Right lobe of liver (tissue), 6 donors: ENCODE results near the gene LRRN2. TPM values are rescaled to one million over a fixed set of nuclear protein-coding genes. Genes with fewer than 3 reads are reported as not detected.

Experiments
- ATAC-seq, 4 donors: fragments of 200-7000 bp; cut with Tn5 transposase; one replicate each; pipeline ENCODE4 v1.9.1; 2020; ENCODE audit warnings: mild to moderate bottlenecking in 4 of 4, moderate library complexity in 4 of 4
- DNase-seq, 3 donors: peaks; one replicate each; pipeline ENCODE4 v3.0.0-alpha.2; 2020
- H3K27ac ChIP-seq, 3 donors: fragments of 200-600 bp; one replicate each; pipeline ENCODE4 v1.8.0; 2022
- H3K27me3 ChIP-seq, 2 donors: fragments of 200-600 bp; one replicate each; pipeline ENCODE4 v1.8.0; 2022
- H3K36me3 ChIP-seq, 4 donors: fragments of 200-600 bp; sonication (generic) in 1 of 4; one replicate each; pipeline versions ENCODE4 v1.5.1 to v1.8.0; 2017 to 2022; ENCODE audit warnings: control low read depth in 1 of 4
- H3K4me1 ChIP-seq, 4 donors: fragments of 200-600 bp; sonication (generic) in 1 of 4; one replicate each; pipeline versions ENCODE4 v1.5.1 to v1.8.0; 2017 to 2022; ENCODE audit warnings: control low read depth in 1 of 4
- H3K4me3 ChIP-seq, 3 donors: fragments of 200-600 bp; one replicate each; pipeline ENCODE4 v1.8.0; 2022
- H3K9me3 ChIP-seq, 4 donors: fragments of 200-600 bp; sonication (generic) in 1 of 4; one replicate each; pipeline versions ENCODE4 v1.5.1 to v1.8.0; 2017 to 2022; ENCODE audit warnings: control low read depth in 1 of 4
- POLR2A ChIP-seq: fragments of 450-650 bp; IDR thresholded peaks from one replicate; pipeline ENCODE4 v1.6.1; 2017; ENCODE audit warnings: antibody characterized with exemption, mild to moderate bottlenecking
- WGBS: methylation state at CpG from one replicate; pipeline ENCODE4 v1.1.6; 2018; ENCODE audit warnings: low coverage, low lambda C conversion rate; ENCODE audit not compliant: insufficient coverage; ENCODE audit errors: missing lambda C conversion rate; 5-methylcytosine and 5-hydroxymethylcytosine counted together
- intact Hi-C, 2 donors: fragments of 100-400 bp; cut with DNase I; formaldehyde crosslinking; loops; one replicate each; pipeline versions ENCODE4 v1.11.2 to v1.14.1; 2022
- total RNA-seq, 6 experiments: library from RNA; depleted of rRNA in 2 of 6; stranded (reverse); fragments of >200 nt in 2 of 6; fragmentation: NEBNext Ultra II Directional in 3 of 6; extraction: Animal tissue kit (Norgen Biotek cat#: 25700) in 3 of 6; gene quantifications; one replicate each; pipeline versions ENCODE4 v1.1.0 to v1.2.4, GENCODE V29; 2016 to 2023
- TF ChIP-seq, protein P1 (sequence below), 4 donors: fragments of 200-600 bp in 3 of 4; fragments of 450-650 bp in 1 of 4; IDR thresholded peaks; one replicate each; pipeline versions ENCODE4 v1.5.1 to v1.8.0; 2016 to 2022; ENCODE audit warnings: antibody characterized with exemption in 4 of 4, mild to moderate bottlenecking in 2 of 4
- donor health status: DM: no; HTN: yes; CAD: no.
- donor health status: DM: no; HTN: no; CAD: no.
- donor health status: DM: no; HTN: no; CAD: no.
- donor health status: DM: no; HTN: yes; CAD: no.
- donor health status: DM: no; HTN: yes; CAD: no.

Gene LRRN2
- total RNA-seq, 6 experiments from 2014 or later: 0.07 to 0.78 (median 0.25) TPM

DNA sequence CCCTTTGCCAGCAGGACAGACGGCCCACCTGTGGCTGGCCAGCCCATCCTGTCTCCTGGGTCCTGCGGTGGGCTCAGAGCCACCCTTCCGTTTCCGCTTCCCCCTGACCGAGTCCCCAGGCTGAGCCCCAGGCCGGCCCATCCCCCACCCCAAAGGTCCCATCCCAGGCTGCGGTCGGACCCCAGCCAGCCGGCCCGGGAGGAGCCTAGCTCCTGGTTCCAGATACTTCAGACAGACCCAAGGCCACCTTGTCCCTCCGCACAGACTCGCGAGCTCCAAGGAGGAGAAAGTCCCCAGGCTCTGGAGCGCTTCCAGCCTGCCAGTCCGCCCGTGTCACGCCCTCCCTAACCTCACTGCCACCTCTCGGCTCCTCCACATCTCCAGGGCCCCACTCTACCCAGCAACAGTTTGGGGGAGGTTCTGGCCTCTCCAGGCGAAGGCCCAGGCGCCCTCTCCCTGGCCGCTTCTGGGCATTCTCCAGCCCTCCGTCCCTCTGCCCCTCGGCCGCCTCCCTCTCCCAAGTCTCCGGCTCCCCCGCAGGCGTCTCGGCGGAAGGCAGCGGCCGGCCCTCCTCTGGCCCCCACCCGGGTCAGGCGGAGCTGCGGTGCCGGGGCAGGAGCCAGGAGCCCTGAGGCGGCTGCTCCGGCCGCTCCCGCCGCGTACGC lies 835 bp downstream of the LRRN2 start:
- ATAC-seq (peak; percentile 5 to 26 (median 18)), DNase-seq (no peak)
- no peaks in the 10 kb centered on the region for H3K27me3 ChIP-seq
- H3K9me3 ChIP-seq: no peaks in the 10 kb centered on the region
- intact Hi-C loops: loop anchor here in 1 of 2 donors (10.0 kb wide), 1 partner anchor 50 kb away; no protein-coding TSS in a partner anchor
- 0% methylated on average over 4 of the region's 42 CpGs for WGBS
- H3K4me3 ChIP-seq: peak overlapping the region; percentile 12 to 41 (median 23)
- no peak overlapping the region for H3K27ac ChIP-seq
- peaks cover 0 to 11% (median 0%) of the 10 kb centered on the region in 4 donors for H3K4me1 ChIP-seq
- H3K36me3 ChIP-seq: no peaks in the 10 kb centered on the region
- TF ChIP-seq, protein P1, sequence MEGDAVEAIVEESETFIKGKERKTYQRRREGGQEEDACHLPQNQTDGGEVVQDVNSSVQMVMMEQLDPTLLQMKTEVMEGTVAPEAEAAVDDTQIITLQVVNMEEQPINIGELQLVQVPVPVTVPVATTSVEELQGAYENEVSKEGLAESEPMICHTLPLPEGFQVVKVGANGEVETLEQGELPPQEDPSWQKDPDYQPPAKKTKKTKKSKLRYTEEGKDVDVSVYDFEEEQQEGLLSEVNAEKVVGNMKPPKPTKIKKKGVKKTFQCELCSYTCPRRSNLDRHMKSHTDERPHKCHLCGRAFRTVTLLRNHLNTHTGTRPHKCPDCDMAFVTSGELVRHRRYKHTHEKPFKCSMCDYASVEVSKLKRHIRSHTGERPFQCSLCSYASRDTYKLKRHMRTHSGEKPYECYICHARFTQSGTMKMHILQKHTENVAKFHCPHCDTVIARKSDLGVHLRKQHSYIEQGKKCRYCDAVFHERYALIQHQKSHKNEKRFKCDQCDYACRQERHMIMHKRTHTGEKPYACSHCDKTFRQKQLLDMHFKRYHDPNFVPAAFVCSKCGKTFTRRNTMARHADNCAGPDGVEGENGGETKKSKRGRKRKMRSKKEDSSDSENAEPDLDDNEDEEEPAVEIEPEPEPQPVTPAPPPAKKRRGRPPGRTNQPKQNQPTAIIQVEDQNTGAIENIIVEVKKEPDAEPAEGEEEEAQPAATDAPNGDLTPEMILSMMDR (IDR thresholded peaks at IDR 0.05): no peak
- TF ChIP-seq POLR2A: no peak

DNA sequence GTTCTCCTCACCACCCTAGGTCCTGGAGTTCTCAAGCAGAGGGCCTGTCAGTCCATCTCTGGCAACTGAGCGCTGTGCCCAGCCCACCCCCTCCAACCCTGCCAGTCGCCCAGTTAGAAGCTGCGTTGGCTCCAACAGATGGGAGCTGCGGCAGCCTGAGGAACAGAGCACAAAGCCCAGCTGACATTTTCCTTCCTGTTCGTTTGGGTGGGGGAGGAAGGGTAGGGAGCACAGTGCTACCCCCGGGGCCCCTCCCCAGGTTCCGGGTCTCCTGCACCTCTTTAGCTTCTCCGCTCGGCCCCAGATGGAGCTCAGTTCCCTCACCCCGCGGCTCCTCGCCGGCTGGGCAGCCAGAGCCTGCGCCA lies 1.4 kb downstream of the LRRN2 start:
- ATAC-seq: no peak
- DNase-seq: no peak
- Histone ChIP-seq H3K4me1 (peaks cover 0 to 11% (median 0%) of the 10 kb centered on the region in 4 donors), H3K36me3 (no peaks in the 10 kb centered on the region), H3K27me3 (no peaks in the 10 kb centered on the region), H3K9me3 (no peaks in the 10 kb centered on the region), H3K27ac (no peak overlapping the region), H3K4me3 (peak overlapping the region in 1 of 3 donors; percentile 12)
- no peak for TF ChIP-seq POLR2A
- TF ChIP-seq, protein P1 (IDR thresholded peaks at IDR 0.05): no peak
- intact Hi-C loops: loop anchor here in 1 of 2 donors (10.0 kb wide), 1 partner anchor 51 kb away; no protein-coding TSS in a partner anchor
- 6% methylated on average over 3 of the region's 14 CpGs for WGBS

GRCh38 chr1:204683284-204684205 lies 2.0 kb downstream of the LRRN2 start:
- intact Hi-C loops: loop anchor here in 1 of 2 donors (10.0 kb wide), 1 partner anchor 51 kb away; no protein-coding TSS in a partner anchor
- no peak overlapping the region for H3K27ac ChIP-seq
- DNase-seq (no peak), ATAC-seq (no peak)
- TF ChIP-seq POLR2A: no peak
- TF ChIP-seq, protein P1 (IDR thresholded peaks at IDR 0.05): no peak
- WGBS: 100% methylated on average over 1 of the region's 10 CpGs
- H3K27me3 ChIP-seq: no peaks in the 10 kb centered on the region
- no peaks in the 10 kb centered on the region for H3K36me3 ChIP-seq
- no peaks in the 10 kb centered on the region for H3K9me3 ChIP-seq
- peaks cover 0 to 11% (median 0%) of the 10 kb centered on the region in 4 donors for H3K4me1 ChIP-seq
- no peak overlapping the region for H3K4me3 ChIP-seq

GRCh38 chr1:204680461-204680860 lies 5.1 kb downstream of the LRRN2 start:
- WGBS: 78% methylated on average over 4 of the region's 7 CpGs
- Histone ChIP-seq H3K27me3 (no peaks in the 10 kb centered on the region), H3K27ac (no peak overlapping the region), H3K4me1 (peaks cover 0 to 9% (median 0%) of the 10 kb centered on the region in 4 donors), H3K9me3 (no peaks in the 10 kb centered on the region), H3K36me3 (no peaks in the 10 kb centered on the region), H3K4me3 (no peak overlapping the region)
- TF ChIP-seq POLR2A: no peak
- ATAC-seq (no peak), DNase-seq (no peak)
- intact Hi-C loops: loop anchor here in 1 of 2 donors (10.0 kb wide), 1 partner anchor 54 kb away; no protein-coding TSS in a partner anchor
